HepG2 (cell line): ENCODE measurements around the gene GLYATL1B. TPM values are rescaled to one million over a fixed set of nuclear protein-coding genes. Genes with fewer than 3 reads are reported as not detected.
A peak's percentile ranks its signal among the peaks of the same experiment; 100 is the strongest.

Experiments
- ETV6 ChIP-seq: sonication (generic); formaldehyde crosslinking; conservative IDR thresholded peaks from 2 replicates; pipeline ENCODE4 v1.4.0; 2020; ENCODE audit warnings: missing genetic modification reagents
- HIVEP1 ChIP-seq: sonication (generic); formaldehyde crosslinking; IDR thresholded peaks from 2 replicates; pipeline ENCODE4 v1.4.0; 2020; ENCODE audit warnings: mild to moderate bottlenecking, missing genetic modification reagents
- HOXA3 ChIP-seq: sonication (generic); formaldehyde crosslinking; IDR thresholded peaks from 2 replicates; pipeline ENCODE4 v1.5.0; 2020; ENCODE audit warnings: missing genetic modification reagents
- U2AF2 ChIP-seq: fragments of 200-400 bp; formaldehyde crosslinking; IDR thresholded peaks from 2 replicates; pipeline ENCODE4 v1.6.1; 2017; ENCODE audit warnings: low read depth, mild to moderate bottlenecking, low read length
- ZNF18 ChIP-seq: sonication (generic); formaldehyde crosslinking; IDR thresholded peaks from 2 replicates; pipeline ENCODE4 v1.8.0; 2022; ENCODE audit warnings: mild to moderate bottlenecking, missing genetic modification reagents; ENCODE audit not compliant: insufficient replicate concordance
- ZNF567 ChIP-seq: sonication (generic); formaldehyde crosslinking; IDR thresholded peaks from 2 replicates; pipeline ENCODE4 v1.8.1; 2023; ENCODE audit warnings: mild to moderate bottlenecking, missing genetic modification reagents, borderline replicate concordance
- ZSCAN29 ChIP-seq: sonication (generic); formaldehyde crosslinking; conservative IDR thresholded peaks from 2 replicates; pipeline ENCODE4 v1.4.0; 2020; ENCODE audit warnings: mild to moderate bottlenecking, missing genetic modification reagents
- polyA plus RNA-seq, 8 experiments: library from polyadenylated mRNA; depleted of rRNA in 3 of 8; stranded (reverse) in 7 of 8; unstranded in 1 of 8; fragments of >200 nt; fragmentation: Illumina TruSeq in 4 of 8; extraction: Trizol in 4 of 8; gene quantifications; 2 replicates each; pipeline versions ENCODE4 v1.2.1 to v1.2.3, GENCODE V29; 2011 to 2016; ENCODE audit warnings: low read depth in 4 of 8, missing spikeins in 1 of 8, mixed read lengths in 1 of 8; ENCODE audit not compliant: insufficient read depth in 1 of 8
- total RNA-seq, 5 experiments: library from RNA; depleted of rRNA; stranded (reverse); fragments of >200 nt; fragmentation: Illumina TruSeq; extraction: Trizol; gene quantifications; 2 replicates each; pipeline ENCODE4 v1.2.3, GENCODE V29; 2016; ENCODE audit warnings: low read depth in 1 of 5
- TF ChIP-seq, protein P1 (sequence below), 2 experiments: fragments of 450-650 bp in 1 of 2; sonication (generic) in 1 of 2; formaldehyde crosslinking in 1 of 2; IDR thresholded peaks; 2 replicates each; pipeline versions ENCODE4 v1.6.1 to v1.8.0; 2016 to 2022; ENCODE audit warnings: antibody characterized with exemption in 1 of 2, mild to moderate bottlenecking in 1 of 2, missing genetic modification reagents in 1 of 2
- TF ChIP-seq, protein P2 (sequence below): sonication (generic); formaldehyde crosslinking; IDR thresholded peaks from 2 replicates; pipeline ENCODE4 v1.4.0; 2020; ENCODE audit warnings: missing genetic modification reagents
- TF ChIP-seq, protein P3 (sequence below): sonication (generic); formaldehyde crosslinking; IDR thresholded peaks from 2 replicates; pipeline ENCODE4 v1.4.0; 2020; ENCODE audit warnings: mild to moderate bottlenecking, missing genetic modification reagents, borderline replicate concordance

Gene GLYATL1B
- total and polyA plus RNA-seq, 2 of the 13 experiments (the other 11 are each of a cell fraction or from before 2014, with no cell fraction given) = not detected

- TF ChIP-seq, protein P1, sequence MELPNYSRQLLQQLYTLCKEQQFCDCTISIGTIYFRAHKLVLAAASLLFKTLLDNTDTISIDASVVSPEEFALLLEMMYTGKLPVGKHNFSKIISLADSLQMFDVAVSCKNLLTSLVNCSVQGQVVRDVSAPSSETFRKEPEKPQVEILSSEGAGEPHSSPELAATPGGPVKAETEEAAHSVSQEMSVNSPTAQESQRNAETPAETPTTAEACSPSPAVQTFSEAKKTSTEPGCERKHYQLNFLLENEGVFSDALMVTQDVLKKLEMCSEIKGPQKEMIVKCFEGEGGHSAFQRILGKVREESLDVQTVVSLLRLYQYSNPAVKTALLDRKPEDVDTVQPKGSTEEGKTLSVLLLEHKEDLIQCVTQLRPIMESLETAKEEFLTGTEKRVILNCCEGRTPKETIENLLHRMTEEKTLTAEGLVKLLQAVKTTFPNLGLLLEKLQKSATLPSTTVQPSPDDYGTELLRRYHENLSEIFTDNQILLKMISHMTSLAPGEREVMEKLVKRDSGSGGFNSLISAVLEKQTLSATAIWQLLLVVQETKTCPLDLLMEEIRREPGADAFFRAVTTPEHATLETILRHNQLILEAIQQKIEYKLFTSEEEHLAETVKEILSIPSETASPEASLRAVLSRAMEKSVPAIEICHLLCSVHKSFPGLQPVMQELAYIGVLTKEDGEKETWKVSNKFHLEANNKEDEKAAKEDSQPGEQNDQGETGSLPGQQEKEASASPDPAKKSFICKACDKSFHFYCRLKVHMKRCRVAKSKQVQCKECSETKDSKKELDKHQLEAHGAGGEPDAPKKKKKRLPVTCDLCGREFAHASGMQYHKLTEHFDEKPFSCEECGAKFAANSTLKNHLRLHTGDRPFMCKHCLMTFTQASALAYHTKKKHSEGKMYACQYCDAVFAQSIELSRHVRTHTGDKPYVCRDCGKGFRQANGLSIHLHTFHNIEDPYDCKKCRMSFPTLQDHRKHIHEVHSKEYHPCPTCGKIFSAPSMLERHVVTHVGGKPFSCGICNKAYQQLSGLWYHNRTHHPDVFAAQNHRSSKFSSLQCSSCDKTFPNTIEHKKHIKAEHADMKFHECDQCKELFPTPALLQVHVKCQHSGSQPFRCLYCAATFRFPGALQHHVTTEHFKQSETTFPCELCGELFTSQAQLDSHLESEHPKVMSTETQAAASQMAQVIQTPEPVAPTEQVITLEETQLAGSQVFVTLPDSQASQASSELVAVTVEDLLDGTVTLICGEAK (IDR thresholded peaks at IDR 0.05) = no peak
- TF ChIP-seq, protein P1 (CRISPR knock-in tag; IDR thresholded peaks at IDR 0.05) = no peak
- no peak for TF ChIP-seq ZNF567 (CRISPR knock-in tag)
- TF ChIP-seq HIVEP1 (CRISPR knock-in tag) = peak; percentile 75
- TF ChIP-seq ZNF18 (CRISPR knock-in tag) = no peak
- peak; percentile 64; the same call in 1 of the 2 replicates for TF ChIP-seq ZSCAN29
- no peak; the same call in 1 of the 2 replicates for TF ChIP-seq ETV6 (CRISPR knock-in tag)
- peak; percentile 35; the same call in 1 of the 2 replicates for TF ChIP-seq HOXA3
- no peak for TF ChIP-seq U2AF2
- TF ChIP-seq, protein P2, sequence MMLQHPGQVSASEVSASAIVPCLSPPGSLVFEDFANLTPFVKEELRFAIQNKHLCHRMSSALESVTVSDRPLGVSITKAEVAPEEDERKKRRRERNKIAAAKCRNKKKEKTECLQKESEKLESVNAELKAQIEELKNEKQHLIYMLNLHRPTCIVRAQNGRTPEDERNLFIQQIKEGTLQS = no peak
- TF ChIP-seq, protein P3, sequence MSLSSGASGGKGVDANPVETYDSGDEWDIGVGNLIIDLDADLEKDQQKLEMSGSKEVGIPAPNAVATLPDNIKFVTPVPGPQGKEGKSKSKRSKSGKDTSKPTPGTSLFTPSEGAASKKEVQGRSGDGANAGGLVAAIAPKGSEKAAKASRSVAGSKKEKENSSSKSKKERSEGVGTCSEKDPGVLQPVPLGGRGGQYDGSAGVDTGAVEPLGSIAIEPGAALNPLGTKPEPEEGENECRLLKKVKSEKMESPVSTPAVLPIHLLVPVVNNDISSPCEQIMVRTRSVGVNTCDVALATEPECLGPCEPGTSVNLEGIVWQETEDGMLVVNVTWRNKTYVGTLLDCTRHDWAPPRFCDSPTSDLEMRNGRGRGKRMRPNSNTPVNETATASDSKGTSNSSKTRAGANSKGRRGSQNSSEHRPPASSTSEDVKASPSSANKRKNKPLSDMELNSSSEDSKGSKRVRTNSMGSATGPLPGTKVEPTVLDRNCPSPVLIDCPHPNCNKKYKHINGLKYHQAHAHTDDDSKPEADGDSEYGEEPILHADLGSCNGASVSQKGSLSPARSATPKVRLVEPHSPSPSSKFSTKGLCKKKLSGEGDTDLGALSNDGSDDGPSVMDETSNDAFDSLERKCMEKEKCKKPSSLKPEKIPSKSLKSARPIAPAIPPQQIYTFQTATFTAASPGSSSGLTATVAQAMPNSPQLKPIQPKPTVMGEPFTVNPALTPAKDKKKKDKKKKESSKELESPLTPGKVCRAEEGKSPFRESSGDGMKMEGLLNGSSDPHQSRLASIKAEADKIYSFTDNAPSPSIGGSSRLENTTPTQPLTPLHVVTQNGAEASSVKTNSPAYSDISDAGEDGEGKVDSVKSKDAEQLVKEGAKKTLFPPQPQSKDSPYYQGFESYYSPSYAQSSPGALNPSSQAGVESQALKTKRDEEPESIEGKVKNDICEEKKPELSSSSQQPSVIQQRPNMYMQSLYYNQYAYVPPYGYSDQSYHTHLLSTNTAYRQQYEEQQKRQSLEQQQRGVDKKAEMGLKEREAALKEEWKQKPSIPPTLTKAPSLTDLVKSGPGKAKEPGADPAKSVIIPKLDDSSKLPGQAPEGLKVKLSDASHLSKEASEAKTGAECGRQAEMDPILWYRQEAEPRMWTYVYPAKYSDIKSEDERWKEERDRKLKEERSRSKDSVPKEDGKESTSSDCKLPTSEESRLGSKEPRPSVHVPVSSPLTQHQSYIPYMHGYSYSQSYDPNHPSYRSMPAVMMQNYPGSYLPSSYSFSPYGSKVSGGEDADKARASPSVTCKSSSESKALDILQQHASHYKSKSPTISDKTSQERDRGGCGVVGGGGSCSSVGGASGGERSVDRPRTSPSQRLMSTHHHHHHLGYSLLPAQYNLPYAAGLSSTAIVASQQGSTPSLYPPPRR (CRISPR knock-in tag) = peak; percentile 40; the same call in 1 of the 2 replicates
These were observed 56.7 kb downstream of the GLYATL1B start, which contains the start of gene FAM111A (continued) for GRCh38 chr11:59142530-59143507.
